Activated naive CD4-positive, alpha-beta T cell treated with anti-CD3 and anti-CD28 coated beads for 36 hours (primary cell): ENCODE measurements around the gene GPR4. TPM values are rescaled to one million over a fixed set of nuclear protein-coding genes. Genes with fewer than 3 reads are reported as not detected.

ENCODE experiments used
- CTCF ChIA-PET: fragments of 350-600 bp; sonication (Branson Sonifier 250); formaldehyde crosslinking; loops from one replicate; lab custom pipeline; 2021; ENCODE audit warnings: antibody characterized with exemption; lab: Charles Lee
- DNase-seq: peaks from one replicate; pipeline ENCODE4 v3.0.0-alpha.2; 2020
- H3K27ac Mint-ChIP-seq: one replicate; pipeline ENCODE4 v1.8.0; 2021; ENCODE audit warnings: mild to moderate bottlenecking, mixed read lengths
- H3K27me3 Mint-ChIP-seq: one replicate; pipeline ENCODE4 v1.8.0; 2021; ENCODE audit warnings: low read depth, mixed read lengths
- H3K36me3 Mint-ChIP-seq: one replicate; pipeline ENCODE4 v1.8.0; 2021; ENCODE audit warnings: low read depth, mixed read lengths
- H3K4me1 Mint-ChIP-seq: one replicate; pipeline ENCODE4 v1.8.0; 2021; ENCODE audit warnings: low read depth, mixed read lengths
- H3K4me3 Mint-ChIP-seq: one replicate; pipeline ENCODE4 v1.8.0; 2021; ENCODE audit warnings: mild to moderate bottlenecking, moderate library complexity, mixed read lengths
- H3K9me3 Mint-ChIP-seq: one replicate; pipeline ENCODE4 v1.8.0; 2021; ENCODE audit warnings: mixed read lengths
- intact Hi-C: fragments of 100-400 bp; cut with micrococcal nuclease; formaldehyde crosslinking; loops from one replicate; pipeline ENCODE4 v1.15.1; 2023
- total RNA-seq, 2 experiments: library from RNA; stranded (reverse); gene quantifications; one replicate each; pipeline ENCODE4 v1.2.3, GENCODE V29; 2021

GPR4 gene
- total RNA-seq, 2 experiments from 2014 or later: not detected

DNA sequence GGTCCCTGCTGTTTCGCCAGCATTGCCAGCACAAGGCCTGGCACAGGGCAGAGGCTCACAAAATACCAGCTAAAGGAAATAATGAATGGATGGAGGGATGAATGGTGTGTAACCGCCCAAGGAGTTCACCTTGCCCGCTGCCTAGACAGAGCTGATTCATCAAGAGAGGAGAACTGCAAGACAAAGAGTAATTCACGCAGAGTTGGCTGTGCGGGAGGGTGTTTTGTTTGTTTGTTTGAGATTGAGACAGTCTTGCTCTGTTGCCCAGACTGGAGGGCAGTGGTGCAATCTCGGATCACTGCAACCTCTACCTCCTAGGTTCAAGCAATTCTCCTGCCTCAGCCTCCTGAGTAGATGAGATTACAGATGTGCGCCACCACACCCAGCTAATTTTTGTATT lies 20.4 kb downstream of the GPR4 start:
- Mint-ChIP-seq H3K27me3 (no peaks in the 10 kb centered on the region), H3K36me3 (peaks cover 6% of the 10 kb centered on the region), H3K27ac (no peak overlapping the region), H3K9me3 (no peaks in the 10 kb centered on the region), H3K4me1 (peaks cover 25% of the 10 kb centered on the region), H3K4me3 (no peak overlapping the region)
- CTCF ChIA-PET: no interaction called here
- DNase-seq: no peak
- intact Hi-C loops: loop anchor here (5.0 to 10.0 kb wide), 4 partner anchors 144 to 579 kb away; partner anchors contain the start of genes DMWD, FOXA3, RELB and SYMPK

DNA sequence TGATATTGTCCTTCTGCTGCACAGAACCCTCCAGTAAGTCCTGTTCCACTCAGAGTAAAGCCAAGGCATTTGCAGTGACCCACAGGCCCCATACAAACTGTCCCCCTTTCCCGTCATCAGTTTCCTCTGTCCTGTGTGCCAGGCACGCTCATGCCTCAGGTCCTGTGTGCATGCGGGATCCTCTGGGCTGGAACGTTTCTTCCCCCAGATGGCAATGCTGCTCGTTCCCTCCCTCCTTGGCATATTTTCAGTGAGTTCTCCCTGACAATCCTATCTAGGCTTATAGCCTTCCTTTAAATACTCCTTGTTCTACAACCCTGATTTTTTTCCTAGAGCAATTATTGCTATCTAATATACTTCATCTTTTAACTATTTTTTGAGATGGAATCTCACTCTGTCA lies 23.2 kb downstream of the GPR4 start:
- no peak for DNase-seq
- H3K9me3 Mint-ChIP-seq: no peaks in the 10 kb centered on the region
- intact Hi-C loops: no loop called here
- no peak overlapping the region for H3K4me3 Mint-ChIP-seq
- no peaks in the 10 kb centered on the region for H3K27me3 Mint-ChIP-seq
- peaks cover 6% of the 10 kb centered on the region for H3K36me3 Mint-ChIP-seq
- CTCF ChIA-PET: no interaction called here
- H3K4me1 Mint-ChIP-seq: peaks cover 24% of the 10 kb centered on the region
- H3K27ac Mint-ChIP-seq: no peak overlapping the region

GRCh38 chr19:45577111-45577905 lies 24.7 kb downstream of the GPR4 start:
- Mint-ChIP-seq H3K4me3 (no peak overlapping the region), H3K27ac (no peak overlapping the region), H3K9me3 (no peaks in the 10 kb centered on the region), H3K27me3 (no peaks in the 10 kb centered on the region), H3K36me3 (peaks cover 1% of the 10 kb centered on the region), H3K4me1 (peaks cover 18% of the 10 kb centered on the region)
- DNase-seq: no peak
- intact Hi-C loops: no loop called here
- CTCF ChIA-PET: interaction anchor here (1.2 kb wide), 1 partner anchor 19 kb away, joined by 5 read pairs; no protein-coding TSS in a partner anchor

DNA sequence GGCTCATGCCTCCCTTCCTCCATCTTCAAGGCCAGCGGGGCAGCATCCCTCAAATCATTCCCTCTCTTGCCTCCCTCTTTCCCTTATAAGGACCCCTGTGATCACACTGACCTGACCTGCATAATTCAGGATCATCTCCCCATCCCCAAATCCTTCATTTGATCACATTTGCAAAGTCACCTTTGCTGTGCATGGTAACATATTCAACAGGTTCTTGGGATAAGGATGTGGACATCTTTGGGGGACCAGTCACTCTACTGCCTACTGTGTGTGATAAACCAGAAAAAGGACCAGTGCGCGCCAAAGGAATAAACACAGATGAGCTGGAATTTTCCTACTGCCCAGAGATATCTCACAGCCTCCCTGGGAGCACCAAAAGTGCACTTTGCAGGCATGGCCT lies 25.3 kb downstream of the GPR4 start:
- DNase-seq: no peak
- no peaks in the 10 kb centered on the region for H3K36me3 Mint-ChIP-seq

GRCh38 chr19:45575216-45575615 lies 26.8 kb downstream of the GPR4 start:
- Mint-ChIP-seq H3K9me3 (no peaks in the 10 kb centered on the region), H3K27me3 (no peaks in the 10 kb centered on the region), H3K36me3 (no peaks in the 10 kb centered on the region), H3K4me3 (no peak overlapping the region), H3K27ac (no peak overlapping the region), H3K4me1 (peaks cover 14% of the 10 kb centered on the region)
- CTCF ChIA-PET: no interaction called here
- DNase-seq: no peak
- intact Hi-C loops: no loop called here

More for the DNA sequence above, 25.3 kb downstream of the GPR4 start:
- H3K27me3 Mint-ChIP-seq: no peaks in the 10 kb centered on the region
- CTCF ChIA-PET: interaction anchor here (0.6 to 1.2 kb wide), 2 partner anchors 19 to 101 kb away, joined by 4 to 5 read pairs; no protein-coding TSS in a partner anchor
- H3K4me1 Mint-ChIP-seq: peaks cover 17% of the 10 kb centered on the region
- no peak overlapping the region for H3K27ac Mint-ChIP-seq
- intact Hi-C loops: no loop called here
- no peaks in the 10 kb centered on the region for H3K9me3 Mint-ChIP-seq
- H3K4me3 Mint-ChIP-seq: no peak overlapping the region

GRCh38 chr19:45574526-45574925 lies 27.5 kb downstream of the GPR4 start:
- Mint-ChIP-seq H3K4me1 (peaks cover 20% of the 10 kb centered on the region), H3K27ac (no peak overlapping the region), H3K4me3 (no peak overlapping the region), H3K27me3 (no peaks in the 10 kb centered on the region), H3K36me3 (no peaks in the 10 kb centered on the region), H3K9me3 (no peaks in the 10 kb centered on the region)
- intact Hi-C loops: no loop called here
- CTCF ChIA-PET: no interaction called here
- no peak for DNase-seq

DNA sequence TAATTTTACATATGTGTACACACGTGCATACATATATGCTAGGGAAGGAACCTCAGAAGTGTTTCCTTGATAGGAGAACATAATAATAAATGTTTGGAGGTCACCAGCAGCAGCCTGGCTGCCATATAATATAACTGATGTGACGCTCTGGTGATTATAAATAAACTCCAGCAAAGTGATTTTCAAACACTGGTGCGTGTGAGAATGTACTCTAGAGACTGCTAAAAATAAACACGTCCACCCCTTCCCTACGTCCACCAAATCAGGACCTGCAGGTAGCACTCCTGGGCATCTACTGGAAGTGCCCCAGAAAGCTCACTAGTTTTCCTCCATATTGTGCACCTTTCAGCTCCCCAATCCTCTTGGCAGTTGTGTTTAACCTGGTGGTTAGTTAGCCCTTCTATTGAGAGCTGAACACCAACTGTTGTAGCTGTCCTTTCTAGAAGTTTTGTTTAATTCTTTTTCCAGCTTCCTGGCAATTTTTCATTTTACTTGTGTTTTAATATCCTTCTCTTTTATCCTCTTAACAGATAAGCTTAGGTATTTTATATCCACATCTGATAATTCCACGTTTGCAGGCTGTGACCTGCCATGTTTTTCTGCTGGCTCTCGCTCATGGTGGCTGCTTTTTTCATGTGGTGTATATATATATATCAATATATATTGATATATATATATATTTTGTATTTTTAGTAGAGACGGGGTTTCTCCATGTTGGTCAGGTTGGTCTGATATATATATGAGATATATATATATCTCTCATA lies 30.4 kb downstream of the GPR4 start:
- no peak overlapping the region for H3K27ac Mint-ChIP-seq
- no peaks in the 10 kb centered on the region for H3K9me3 Mint-ChIP-seq
- H3K4me1 Mint-ChIP-seq: peaks cover 17% of the 10 kb centered on the region
- H3K27me3 Mint-ChIP-seq: no peaks in the 10 kb centered on the region
- intact Hi-C loops: loop anchor here (2.0 kb wide), 1 partner anchor 75 kb away; the partner anchor contains the start of gene RTN2
- CTCF ChIA-PET: interaction anchor here (1.0 to 1.5 kb wide), 3 partner anchors 9 to 18 kb away, joined by 3 to 8 read pairs (median 3); no protein-coding TSS in a partner anchor
- no peaks in the 10 kb centered on the region for H3K36me3 Mint-ChIP-seq
- no peak overlapping the region for H3K4me3 Mint-ChIP-seq
- no peak for DNase-seq

DNA sequence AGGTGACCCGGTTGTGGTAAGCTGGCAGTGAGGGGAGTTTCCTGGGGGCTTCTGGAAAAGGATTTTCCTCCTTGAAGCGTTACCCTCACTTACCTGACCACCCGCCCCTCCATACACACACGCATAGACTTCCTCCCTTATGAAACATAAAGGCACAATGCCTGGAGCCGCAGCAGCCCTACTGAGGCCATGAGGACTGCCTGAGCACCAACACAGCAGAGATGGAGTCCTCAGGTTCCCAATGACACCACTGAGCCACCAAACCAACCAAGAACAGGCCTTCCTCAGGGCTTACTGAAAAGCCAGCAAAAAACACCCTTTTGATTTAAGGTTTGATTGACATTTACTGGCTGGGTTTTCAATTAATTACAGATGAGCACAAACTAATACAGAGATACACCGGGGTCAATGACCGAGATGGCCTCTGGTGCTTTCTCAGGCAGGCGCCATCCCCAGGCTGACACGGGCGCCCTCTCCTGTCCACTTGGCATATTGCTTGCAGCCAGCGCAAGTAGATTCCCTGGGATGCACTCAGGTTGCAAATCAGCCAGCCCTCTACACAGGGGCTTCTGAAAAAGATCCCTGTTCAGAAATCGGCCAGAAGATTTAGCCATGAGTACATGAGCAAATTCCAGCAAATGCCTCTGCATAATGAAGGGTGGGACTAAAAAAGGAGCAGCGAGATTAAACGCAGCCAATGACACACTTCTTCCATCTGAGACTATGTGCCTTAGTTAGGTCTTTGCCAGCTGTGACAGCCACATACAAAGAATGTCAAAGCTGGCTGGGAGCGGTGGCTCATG lies 32.2 kb downstream of the GPR4 start:
- peak overlapping the region; percentile 59 for H3K27ac Mint-ChIP-seq
- H3K9me3 Mint-ChIP-seq: no peaks in the 10 kb centered on the region
- H3K4me3 Mint-ChIP-seq: no peak overlapping the region
- H3K27me3 Mint-ChIP-seq: no peaks in the 10 kb centered on the region
- CTCF ChIA-PET: interaction anchor here (0.6 to 0.9 kb wide), 5 partner anchors 12 to 104 kb away, joined by 3 to 6 read pairs (median 3); no protein-coding TSS in a partner anchor
- peaks cover 14% of the 10 kb centered on the region for H3K4me1 Mint-ChIP-seq
- peak; percentile 80 for DNase-seq
- no peaks in the 10 kb centered on the region for H3K36me3 Mint-ChIP-seq
- intact Hi-C loops: loop anchor here (1.0 to 2.0 kb wide), 2 partner anchors 47 to 73 kb away; partner anchors contain the start of gene RTN2

GRCh38 chr19:45568732-45569131 lies 33.3 kb downstream of the GPR4 start:
- no peak overlapping the region for H3K27ac Mint-ChIP-seq
- peaks cover 24% of the 10 kb centered on the region for H3K4me1 Mint-ChIP-seq
- intact Hi-C loops: no loop called here
- no peaks in the 10 kb centered on the region for H3K9me3 Mint-ChIP-seq
- no peaks in the 10 kb centered on the region for H3K27me3 Mint-ChIP-seq
- DNase-seq: no peak
- CTCF ChIA-PET: no interaction called here
- H3K36me3 Mint-ChIP-seq: no peaks in the 10 kb centered on the region
- H3K4me3 Mint-ChIP-seq: no peak overlapping the region

DNA sequence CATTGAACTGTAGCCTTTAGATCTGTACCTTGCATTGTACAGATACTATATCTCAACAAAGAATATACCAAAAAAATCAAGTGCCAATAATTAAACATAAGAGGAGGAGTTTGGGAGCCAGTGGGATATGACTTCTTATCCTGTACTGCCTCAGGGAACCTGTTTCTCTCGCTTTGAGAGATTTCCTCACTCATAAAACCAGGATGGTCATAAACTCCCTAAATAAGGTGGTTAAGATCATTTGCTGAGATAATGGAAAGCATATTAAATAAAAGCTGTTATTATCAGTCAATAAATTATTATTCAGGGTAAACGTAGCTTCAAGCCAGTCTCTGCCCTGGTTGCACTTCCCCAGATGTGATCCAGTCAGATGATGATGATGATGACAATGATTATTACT lies 34.4 kb downstream of the GPR4 start:
- Mint-ChIP-seq H3K27me3 (no peaks in the 10 kb centered on the region), H3K4me3 (no peak overlapping the region), H3K4me1 (peaks cover 34% of the 10 kb centered on the region), H3K27ac (no peak overlapping the region), H3K9me3 (no peaks in the 10 kb centered on the region), H3K36me3 (no peaks in the 10 kb centered on the region)
- DNase-seq: no peak
- CTCF ChIA-PET: no interaction called here
- intact Hi-C loops: no loop called here

GRCh38 chr19:45564131-45564780 lies 37.8 kb downstream of the GPR4 start:
- no peak for DNase-seq
- no peaks in the 10 kb centered on the region for H3K9me3 Mint-ChIP-seq
- H3K4me3 Mint-ChIP-seq: peak overlapping the region; percentile 27
- intact Hi-C loops: no loop called here
- H3K36me3 Mint-ChIP-seq: no peaks in the 10 kb centered on the region
- peaks cover 36% of the 10 kb centered on the region for H3K4me1 Mint-ChIP-seq
- CTCF ChIA-PET: interaction anchor here (0.6 to 1.5 kb wide), 5 partner anchors 79 to 151 kb away, joined by 3 read pairs; no protein-coding TSS in a partner anchor
- peak overlapping the region; percentile 90 for H3K27ac Mint-ChIP-seq
- H3K27me3 Mint-ChIP-seq: no peaks in the 10 kb centered on the region
